GM23248 (cell line): ENCODE results near the gene CDKAL1.

Experiments used
- EZH2 ChIP-seq: fragments of 200-600 bp; sonication (generic); IDR thresholded peaks from 2 replicates; pipeline ENCODE4 v1.6.1; 2018; ENCODE audit warnings: antibody characterized with exemption, mild to moderate bottlenecking; ENCODE audit not compliant: insufficient read depth, poor library complexity, severe bottlenecking
- EZH2phosphoT487 ChIP-seq: fragments of 200-600 bp; sonication (generic); IDR thresholded peaks from 2 replicates; pipeline ENCODE4 v1.6.1; 2018; ENCODE audit warnings: antibody characterized with exemption, moderate library complexity, mild to moderate bottlenecking, low read depth; ENCODE audit not compliant: insufficient read depth

DNA sequence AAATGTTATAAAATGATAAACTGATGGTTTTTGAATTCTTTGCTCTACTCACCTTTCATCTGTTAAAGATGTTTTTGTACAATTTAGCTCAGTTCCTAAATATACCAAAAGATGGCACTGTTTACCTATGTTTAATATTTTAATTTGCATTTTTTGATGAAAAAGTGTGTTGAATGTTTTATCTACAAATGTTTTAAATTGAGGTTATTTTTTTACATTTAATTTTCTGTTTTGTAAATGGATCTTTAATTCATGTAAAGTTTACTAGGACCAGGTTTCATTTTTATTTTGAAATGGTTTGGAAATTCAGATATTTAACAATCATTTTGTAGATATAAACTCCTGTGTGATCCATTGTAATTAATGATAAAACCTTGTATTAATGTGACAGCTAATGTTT, 30.0 kb downstream of the CDKAL1 start:
- TF ChIP-seq EZH2 = no peak
- TF ChIP-seq EZH2phosphoT487 = no peak
